HG03045 (cell line): ENCODE data around the gene DENND2C.
"Not testable (repeated sequence)": the region's sequence is repeated elsewhere in the genome, so short reads cannot be mapped to it uniquely, and the experiment has no call there.

Experiments used
- ATAC-seq: cut with Tn5 transposase; IDR thresholded peaks from one replicate; pipeline ENCODE4 v1.9.1; 2021; ENCODE audit warnings: mild to moderate bottlenecking, moderate library complexity; ENCODE audit not compliant: unreplicated experiment

Gene DENND2C

GRCh38 chr1:114609826-114610225 lies 60.0 kb downstream of the DENND2C start:
- no peak for ATAC-seq

DNA sequence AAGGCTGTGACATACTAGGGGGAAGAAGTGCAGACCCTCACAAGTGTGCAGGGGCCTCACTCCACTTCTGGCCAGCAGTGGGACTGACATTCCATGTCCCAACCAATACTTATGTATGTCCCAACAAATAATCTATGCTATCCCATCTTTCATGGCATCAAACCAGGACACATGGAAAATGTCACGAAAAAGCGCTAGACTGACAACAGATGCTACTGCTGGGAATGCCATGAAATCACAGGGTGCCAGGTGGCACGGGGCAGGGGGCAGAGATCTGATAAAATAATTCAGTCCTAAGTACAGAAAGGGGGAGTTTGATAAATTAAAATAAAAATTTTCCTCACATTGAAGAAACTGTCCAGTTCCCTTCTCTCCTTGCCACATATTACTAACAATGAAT lies 60.8 kb downstream of the DENND2C start:
- ATAC-seq = no peak

DNA sequence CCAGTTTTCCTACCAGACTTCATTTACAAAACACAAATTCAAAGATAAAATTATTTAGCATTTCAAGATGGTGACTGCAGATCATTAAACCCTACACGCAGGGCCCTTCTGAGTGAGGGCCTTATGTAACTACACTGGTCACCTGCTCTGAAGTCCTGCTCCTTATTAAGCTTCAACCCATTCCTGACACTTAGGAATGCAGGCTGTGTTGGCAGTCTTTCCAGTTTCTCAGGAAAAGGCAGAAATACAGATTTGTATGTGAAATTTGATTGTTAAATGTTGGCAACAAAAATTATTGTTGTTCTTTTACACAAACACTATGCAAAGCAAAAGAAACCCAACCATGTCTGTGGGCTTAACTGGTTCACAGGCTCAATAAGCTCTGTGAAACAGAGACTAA lies 62.6 kb downstream of the DENND2C start:
- ATAC-seq = no peak

DNA sequence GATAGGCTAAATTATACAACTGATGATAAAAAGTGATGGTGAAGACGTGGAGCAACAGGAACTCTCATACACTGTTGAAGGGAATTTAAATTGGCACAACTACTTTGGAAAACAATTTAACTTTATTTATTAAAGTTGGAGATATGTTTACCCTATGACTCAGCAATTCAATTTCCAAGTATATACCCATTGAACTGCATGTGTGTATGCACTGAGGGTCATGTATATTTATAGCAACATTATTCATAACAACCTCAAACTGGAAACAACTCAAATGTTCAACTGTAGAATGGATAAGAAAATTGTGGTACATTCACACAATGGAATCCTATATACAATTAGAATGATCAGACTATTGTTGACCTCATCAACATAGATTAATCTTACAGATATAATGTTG lies 71.9 kb downstream of the DENND2C start:
- ATAC-seq = no peak

- no peak for ATAC-seq
Measured at GRCh38 chr1:114595602-114596001, 74.2 kb downstream of the DENND2C start.

DNA sequence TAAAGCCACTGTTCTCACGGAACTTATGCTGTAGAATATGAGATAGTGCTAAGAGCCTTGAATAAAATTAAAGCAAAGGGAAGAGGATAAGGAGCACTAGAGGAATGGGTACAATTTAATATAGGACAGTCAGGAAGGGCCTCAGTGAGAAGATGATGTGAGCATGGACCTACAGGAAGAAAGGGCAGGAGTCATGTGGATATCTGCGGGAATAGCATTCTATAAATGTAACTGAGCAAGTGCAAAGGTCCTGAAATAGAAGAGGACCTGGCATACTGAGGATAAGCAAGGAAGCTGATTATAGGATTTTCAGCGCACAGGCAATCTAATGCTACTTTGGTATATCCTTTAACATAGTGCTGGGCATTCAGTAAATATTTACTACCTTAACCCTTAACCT lies 75.8 kb downstream of the DENND2C start:
- no peak for ATAC-seq

GRCh38 chr1:114589122-114589521 lies 80.7 kb downstream of the DENND2C start:
- ATAC-seq = no peak

DNA sequence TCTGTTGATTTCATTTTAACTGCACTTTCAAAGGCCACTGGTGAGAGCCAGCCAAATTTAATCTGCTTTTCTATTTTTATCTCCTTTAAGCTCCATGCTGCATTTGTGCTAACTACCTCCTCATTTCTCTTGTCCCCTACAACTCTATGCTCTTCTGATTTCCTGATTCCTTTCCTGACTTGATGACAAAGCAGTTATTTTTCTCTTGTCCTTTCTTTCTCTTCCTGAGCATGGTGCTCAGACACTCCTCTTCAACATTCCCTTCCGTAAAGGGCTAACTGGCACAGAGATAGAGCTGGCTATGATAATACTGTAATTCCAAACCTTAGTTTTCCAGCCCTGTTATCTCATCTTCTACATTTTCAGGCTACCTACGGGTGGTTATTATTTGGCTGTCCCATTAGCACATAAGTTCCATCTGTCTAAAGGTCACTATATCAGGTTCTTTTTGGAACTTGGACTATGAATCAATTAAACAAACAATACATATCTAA lies 81.6 kb downstream of the DENND2C start:
- no peak for ATAC-seq

DNA sequence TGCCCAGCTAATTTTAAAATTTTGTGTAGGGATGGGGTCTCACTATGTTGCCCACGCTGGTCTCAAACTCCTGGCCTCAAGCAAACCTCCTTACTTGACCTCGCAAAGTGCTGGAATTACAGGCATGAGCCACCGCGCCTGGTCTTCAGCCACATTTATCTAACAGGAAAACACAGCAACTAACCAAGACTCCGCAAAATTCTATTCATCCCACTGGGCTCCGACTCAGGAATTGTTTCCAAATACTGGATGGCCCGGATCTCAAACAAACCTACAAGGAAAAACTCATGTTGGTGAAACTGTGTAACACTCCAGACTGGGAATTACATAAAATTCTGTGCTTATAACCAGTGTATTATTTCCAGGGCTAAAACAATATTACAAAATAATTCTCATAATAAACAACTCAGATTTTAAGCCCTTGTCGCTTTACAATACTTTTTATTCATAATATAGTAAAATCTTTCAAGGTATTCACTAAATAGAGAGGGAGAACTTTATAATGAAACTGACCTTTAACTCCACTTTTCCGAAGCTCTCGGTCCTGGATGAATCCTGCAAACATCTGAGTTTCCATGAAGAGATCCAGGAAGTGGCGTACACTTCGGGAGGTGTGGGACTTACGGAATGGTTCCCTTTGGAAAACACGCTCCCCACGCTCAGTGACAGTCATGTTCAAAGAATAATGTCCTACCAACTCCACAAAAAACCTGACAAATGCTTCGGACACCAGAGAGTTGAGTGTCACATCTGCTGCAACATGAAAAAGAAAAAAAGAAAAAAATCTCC lies 82.5 kb downstream of the DENND2C start:
- no peak for ATAC-seq

DNA sequence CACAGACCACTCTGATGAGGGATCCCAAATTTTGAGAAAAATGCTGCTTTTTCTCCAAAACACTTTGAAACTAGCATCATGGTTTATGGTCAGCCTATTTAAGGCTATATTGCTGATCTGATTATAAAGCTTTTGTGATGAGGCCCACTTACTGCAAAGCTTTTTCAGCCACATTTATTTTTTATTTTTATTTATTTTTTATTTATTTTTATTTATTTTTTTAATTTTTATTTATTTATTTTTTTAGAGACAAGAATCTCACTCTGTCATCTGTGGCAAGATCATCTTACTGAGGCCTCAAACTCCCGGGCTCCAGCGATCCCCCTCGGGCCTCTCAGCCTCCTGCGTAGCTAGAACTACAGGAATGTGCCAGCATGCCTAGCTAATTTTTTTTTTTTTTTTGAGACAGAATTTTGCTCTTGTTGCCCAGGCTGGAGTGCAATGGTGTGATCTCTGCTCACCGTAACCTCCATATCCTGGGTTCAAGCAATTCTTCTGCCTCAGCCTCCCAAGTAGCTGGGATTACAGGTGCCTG lies 83.3 kb downstream of the DENND2C start:
- ATAC-seq = no peak

DNA sequence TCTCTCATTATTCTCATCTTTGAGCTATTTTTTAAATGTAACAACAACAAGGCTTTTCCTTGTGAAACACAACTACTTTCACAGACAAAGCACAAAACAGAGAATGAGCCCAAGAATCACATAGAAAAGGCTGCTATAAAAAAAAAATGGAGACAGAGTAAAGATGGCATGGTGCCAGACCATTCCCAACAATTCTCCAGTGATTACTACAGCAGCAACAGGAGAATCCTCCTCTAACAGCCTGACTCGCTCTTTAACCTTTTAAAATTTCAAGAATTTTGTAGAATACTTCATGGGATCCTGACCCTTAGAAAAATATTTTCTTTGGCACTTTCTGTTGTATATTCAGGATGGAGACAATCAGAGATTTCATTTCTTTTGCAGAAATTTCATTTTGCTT lies 84.6 kb downstream of the DENND2C start:
- no peak for ATAC-seq

- ATAC-seq = peak; percentile 99
Measured at GRCh38 chr1:114581335-114582287, 88.2 kb downstream of the DENND2C start, which contains the start of gene BCAS2. Gene BCAS2 (minus strand): TSS chr1:114581615. CDS start chr1:114581591, 24 bp downstream.

DNA sequence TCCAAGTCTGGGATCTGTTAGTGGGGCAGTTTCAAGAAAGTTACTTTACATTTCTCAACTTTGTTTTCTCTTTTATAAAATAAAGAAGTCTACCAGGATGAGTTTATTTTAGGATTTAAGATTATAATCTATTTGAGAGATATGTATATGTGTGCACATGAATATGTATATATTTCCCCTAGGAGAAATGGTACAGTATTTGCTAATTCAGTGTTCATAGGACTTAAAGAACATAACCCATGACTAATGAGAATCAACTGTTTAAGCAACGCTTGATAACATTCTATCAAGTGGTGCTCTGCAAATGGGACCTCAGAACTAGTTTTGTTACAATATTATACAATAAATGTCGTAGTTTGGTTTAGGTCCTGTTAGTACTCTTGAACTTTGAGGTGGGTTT lies 95.5 kb downstream of the DENND2C start:
- no peak for ATAC-seq

GRCh38 chr1:114564141-114564540 lies 105.7 kb downstream of the DENND2C start:
- no peak for ATAC-seq

DNA sequence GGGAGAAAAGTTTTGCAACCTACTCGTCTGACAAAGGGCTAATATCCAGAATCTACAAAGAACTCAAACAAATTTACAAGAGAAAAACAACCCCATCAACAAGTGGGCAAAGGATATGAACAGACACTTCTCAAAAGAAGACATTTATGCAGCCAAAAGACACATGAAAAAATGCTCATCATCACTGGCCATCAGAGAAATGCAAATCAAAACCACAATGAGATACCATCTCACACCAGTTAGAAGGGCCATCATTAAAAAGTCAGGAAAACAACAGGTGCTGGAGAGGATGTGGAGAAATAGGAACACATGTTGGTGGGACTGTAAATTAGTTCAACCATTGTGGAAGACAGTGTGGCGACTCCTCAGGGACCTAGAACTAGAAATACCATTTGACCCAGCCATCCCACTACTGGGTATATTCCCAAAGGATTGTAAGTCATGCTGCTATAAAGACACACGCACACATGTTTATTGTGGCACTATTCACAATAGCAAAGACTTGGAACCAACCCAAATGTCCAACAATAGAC lies 106.8 kb downstream of the DENND2C start:
- ATAC-seq = not testable (repeated sequence)

- no peak for ATAC-seq
Measured at GRCh38 chr1:114561333-114561732, 108.5 kb downstream of the DENND2C start.

- no peak for ATAC-seq
Measured at GRCh38 chr1:114559356-114559755, 110.5 kb downstream of the DENND2C start.

- no peak for ATAC-seq
Measured at GRCh38 chr1:114558544-114558943, 111.3 kb downstream of the DENND2C start.

DNA sequence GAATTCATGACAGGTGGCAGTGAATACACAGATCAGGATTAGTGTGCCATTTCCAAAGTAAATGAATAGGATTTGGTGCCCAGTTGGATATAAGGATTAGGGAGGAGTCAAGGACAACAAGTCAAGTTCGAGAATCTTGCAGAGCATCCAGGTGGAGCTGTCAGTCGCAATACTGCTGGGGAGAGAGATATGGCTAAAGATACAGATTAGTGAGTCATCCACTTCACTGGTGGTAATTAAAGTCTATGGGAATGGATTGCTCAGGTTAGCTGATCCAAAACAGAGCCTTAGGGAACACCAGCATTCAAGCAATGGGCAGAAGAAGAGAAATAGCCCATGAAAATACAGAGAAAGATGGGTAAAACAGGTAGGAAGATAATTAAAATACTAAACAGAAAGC lies 115.3 kb downstream of the DENND2C start:
- no peak for ATAC-seq

DNA sequence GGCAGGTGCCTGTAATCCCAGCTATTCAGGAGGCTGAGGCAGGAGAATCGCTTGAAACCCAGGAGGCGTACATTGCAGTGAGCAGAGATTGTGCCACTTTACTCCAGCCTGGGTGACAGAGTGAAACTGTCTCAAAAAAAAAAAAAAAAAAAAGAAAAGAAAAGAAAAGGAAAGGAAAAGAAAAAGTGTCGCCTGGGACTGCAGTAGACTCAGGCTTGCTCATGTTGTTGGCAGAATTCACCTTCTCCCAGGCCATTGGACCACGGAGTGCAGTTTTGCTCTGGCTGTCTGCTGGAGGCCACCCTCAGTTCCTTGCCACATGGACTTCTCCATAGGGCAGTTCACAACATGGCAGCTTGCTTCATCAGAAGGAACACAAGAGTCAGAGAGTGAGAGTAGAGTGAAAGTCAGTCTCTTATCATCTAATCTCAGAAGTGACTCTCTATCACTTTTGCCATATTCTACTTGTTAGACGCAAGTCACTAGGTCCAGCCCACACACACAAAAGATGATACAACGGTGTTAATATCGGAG lies 117.7 kb downstream of the DENND2C start:
- ATAC-seq = no peak

- no peak for ATAC-seq
Measured at GRCh38 chr1:114551400-114551799, 118.4 kb downstream of the DENND2C start.
